HEK293T (cell line): ENCODE measurements around the gene CCDC59.

Experiments used
- CTCF ChIA-PET: fragments of 350-600 bp; formaldehyde crosslinking; extraction: SDS; loops from one replicate; lab custom pipeline; 2021; ENCODE audit warnings: antibody characterized with exemption, inconsistent platforms; lab: Yijun Ruan, JAX
- POLR2A ChIA-PET: fragments of 350-600 bp; formaldehyde crosslinking; extraction: SDS; loops from one replicate; lab custom pipeline; 2020; ENCODE audit warnings: antibody characterized with exemption, inconsistent platforms; lab: Yijun Ruan, JAX
- DNase-seq: peaks from one replicate; pipeline ENCODE4 v3.0.0; 2012; ENCODE audit warnings: mixed read lengths; ENCODE audit errors: extremely low spot score
- ARNT ChIP-seq: fragments of 450-650 bp; IDR thresholded peaks from 2 replicates; pipeline ENCODE4 v1.6.1; 2017; ENCODE audit warnings: mild to moderate bottlenecking
- BHLHE40 ChIP-seq: fragments of 450-650 bp; IDR thresholded peaks from 2 replicates; pipeline ENCODE4 v1.6.1; 2016; ENCODE audit warnings: mild to moderate bottlenecking, moderate library complexity, borderline replicate concordance
- CTBP1 ChIP-seq: fragments of 450-650 bp; IDR thresholded peaks from 2 replicates; pipeline ENCODE4 v1.6.1; 2016; ENCODE audit warnings: borderline replicate concordance
- ELF4 ChIP-seq: fragments of 450-650 bp; IDR thresholded peaks from 2 replicates; pipeline ENCODE4 v1.6.1; 2017; ENCODE audit warnings: antibody characterized with exemption
- FOXA1 ChIP-seq: fragments of 450-650 bp; IDR thresholded peaks from 2 replicates; pipeline ENCODE4 v1.6.1; 2016; ENCODE audit warnings: mild to moderate bottlenecking
- FOXK2 ChIP-seq: fragments of 450-650 bp; IDR thresholded peaks from 2 replicates; pipeline ENCODE4 v1.6.1; 2016; ENCODE audit warnings: mild to moderate bottlenecking
- FOXM1 ChIP-seq: fragments of 450-650 bp; IDR thresholded peaks from 2 replicates; pipeline ENCODE4 v1.6.1; 2017; ENCODE audit warnings: mild to moderate bottlenecking, borderline replicate concordance
- HDGF ChIP-seq: fragments of 450-650 bp; IDR thresholded peaks from 2 replicates; pipeline ENCODE4 v1.6.1; 2017; ENCODE audit warnings: antibody characterized with exemption, borderline replicate concordance
- L3MBTL2 ChIP-seq: fragments of 450-650 bp; conservative IDR thresholded peaks from 2 replicates; pipeline ENCODE4 v1.6.1; 2016; ENCODE audit warnings: mild to moderate bottlenecking
- LEF1 ChIP-seq: fragments of 450-650 bp; IDR thresholded peaks from 2 replicates; pipeline ENCODE4 v1.6.1; 2017; ENCODE audit warnings: mild to moderate bottlenecking, borderline replicate concordance
- NFRKB ChIP-seq: fragments of 450-650 bp; IDR thresholded peaks from 2 replicates; pipeline ENCODE4 v1.6.1; 2016; ENCODE audit warnings: mild to moderate bottlenecking, moderate library complexity
- SP1 ChIP-seq: fragments of 450-650 bp; IDR thresholded peaks from 2 replicates; pipeline ENCODE4 v1.6.1; 2017
- SUZ12 ChIP-seq: fragments of 450-650 bp; IDR thresholded peaks from 2 replicates; pipeline ENCODE4 v1.6.1; 2016; ENCODE audit warnings: mild to moderate bottlenecking
- TARDBP ChIP-seq: fragments of 450-650 bp; IDR thresholded peaks from 2 replicates; pipeline ENCODE4 v1.6.1; 2016
- ZNF384 ChIP-seq: fragments of 450-650 bp; IDR thresholded peaks from 2 replicates; pipeline ENCODE4 v1.6.1; 2016
- TF ChIP-seq, protein P1 (sequence below): fragments of 450-650 bp; IDR thresholded peaks from 2 replicates; pipeline ENCODE4 v1.6.1; 2016

Gene CCDC59

DNA sequence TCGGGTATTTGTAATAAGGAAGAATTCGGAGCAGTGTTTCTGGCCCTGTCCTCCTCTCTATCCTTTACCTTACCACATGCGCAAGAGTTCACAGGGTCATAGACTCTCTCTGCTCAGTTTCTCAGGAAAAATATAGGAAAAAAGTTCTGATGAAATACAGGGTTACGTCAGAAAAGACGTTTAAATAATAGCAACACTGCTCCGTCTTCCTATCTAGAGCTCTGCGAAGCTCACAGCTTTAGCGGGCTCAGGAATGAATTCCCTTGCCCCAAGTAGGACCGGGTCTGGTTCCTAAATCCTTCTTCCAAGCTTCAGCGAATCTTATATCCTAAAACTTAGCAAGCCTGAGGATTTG lies 365 bp downstream of the CCDC59 start:
- ChIA-PET POLR2A (interaction anchor here (1.0 to 1.5 kb wide), 4 partner anchors 9 to 43 kb away, joined by 3 to 4 read pairs (median 4); no protein-coding TSS in a partner anchor), CTCF (interaction anchor here (0.6 kb wide), 1 partner anchor 360 kb away, joined by 3 read pairs; no protein-coding TSS in a partner anchor)
- no peak for DNase-seq
- TF ChIP-seq ARNT (no peak), L3MBTL2 (no peak), BHLHE40 (no peak), SP1 (no peak), CTBP1 (no peak), SUZ12 (no peak), ELF4 (no peak), ZNF384 (no peak), FOXK2 (no peak)

- no peak for DNase-seq
- ChIA-PET POLR2A (interaction anchor here (1.5 kb wide), 1 partner anchor 11 kb away, joined by 3 read pairs; no protein-coding TSS in a partner anchor), CTCF (no interaction called here)
- TF ChIP-seq SUZ12 (no peak), CTBP1 (no peak), ZNF384 (no peak), FOXA1 (no peak), HDGF (no peak), BHLHE40 (no peak), LEF1 (no peak), NFRKB (no peak), SP1 (no peak), ELF4 (no peak), ARNT (no peak), FOXM1 (no peak), TARDBP (no peak), L3MBTL2 (no peak), FOXK2 (no peak)
- TF ChIP-seq, protein P1, sequence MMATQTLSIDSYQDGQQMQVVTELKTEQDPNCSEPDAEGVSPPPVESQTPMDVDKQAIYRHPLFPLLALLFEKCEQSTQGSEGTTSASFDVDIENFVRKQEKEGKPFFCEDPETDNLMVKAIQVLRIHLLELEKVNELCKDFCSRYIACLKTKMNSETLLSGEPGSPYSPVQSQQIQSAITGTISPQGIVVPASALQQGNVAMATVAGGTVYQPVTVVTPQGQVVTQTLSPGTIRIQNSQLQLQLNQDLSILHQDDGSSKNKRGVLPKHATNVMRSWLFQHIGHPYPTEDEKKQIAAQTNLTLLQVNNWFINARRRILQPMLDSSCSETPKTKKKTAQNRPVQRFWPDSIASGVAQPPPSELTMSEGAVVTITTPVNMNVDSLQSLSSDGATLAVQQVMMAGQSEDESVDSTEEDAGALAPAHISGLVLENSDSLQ = no peak
Observed at GRCh38 chr12:82357340-82357739, 847 bp downstream of the CCDC59 start.

- no peak for DNase-seq
- no peak for TF ChIP-seq BHLHE40
- TF ChIP-seq ELF4 = no peak
- TF ChIP-seq HDGF = no peak
- no peak for TF ChIP-seq FOXM1
- TF ChIP-seq SP1 = no peak
- TF ChIP-seq SUZ12 = no peak
- TF ChIP-seq CTBP1 = no peak
- TF ChIP-seq, protein P1 = no peak
- TF ChIP-seq ARNT = no peak
- TF ChIP-seq FOXA1 = no peak
- no peak for TF ChIP-seq NFRKB
- no peak for TF ChIP-seq ZNF384
- TF ChIP-seq LEF1 = no peak
- TF ChIP-seq TARDBP = no peak
- TF ChIP-seq L3MBTL2 = no peak
- TF ChIP-seq FOXK2 = no peak
- ChIA-PET POLR2A (no interaction called here), CTCF (no interaction called here)
Observed at GRCh38 chr12:82351390-82351789, 6.8 kb downstream of the CCDC59 start.

DNA sequence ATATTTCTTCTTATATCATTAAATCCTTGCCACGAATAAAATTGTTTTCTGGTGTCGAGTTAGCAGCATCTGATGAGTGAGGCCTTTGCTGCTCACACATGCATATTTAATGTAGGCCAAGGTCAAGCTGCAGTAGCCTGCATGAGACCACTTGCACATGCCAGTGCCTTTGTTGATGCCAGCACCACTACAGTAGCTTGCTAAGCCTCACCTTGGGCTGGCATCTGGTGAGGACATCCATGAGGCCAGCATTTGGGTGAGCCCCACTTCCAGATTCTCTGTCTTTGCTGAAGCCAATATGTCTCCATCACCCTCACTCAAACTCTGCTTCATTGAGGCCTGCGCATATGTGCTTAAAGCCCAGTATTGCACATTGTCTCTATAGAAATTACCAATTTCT lies 8.0 kb downstream of the CCDC59 start:
- TF ChIP-seq L3MBTL2 = no peak
- no peak for TF ChIP-seq BHLHE40
- no peak for TF ChIP-seq ZNF384
- no peak for TF ChIP-seq FOXA1
- TF ChIP-seq, protein P1 = no peak
- TF ChIP-seq SUZ12 = no peak
- no peak for TF ChIP-seq TARDBP
- no peak for TF ChIP-seq SP1
- TF ChIP-seq FOXM1 = no peak
- no peak for TF ChIP-seq LEF1
- TF ChIP-seq FOXK2 = no peak
- no peak for TF ChIP-seq HDGF
- DNase-seq = no peak
- CTCF ChIA-PET = no interaction called here
- POLR2A ChIA-PET = no interaction called here

GRCh38 chr12:82329508-82329907 lies 28.7 kb downstream of the CCDC59 start:
- ChIA-PET POLR2A (no interaction called here), CTCF (no interaction called here)
- peak; percentile 9 for DNase-seq
- TF ChIP-seq ARNT (no peak), BHLHE40 (no peak), FOXA1 (no peak), FOXK2 (no peak), ELF4 (no peak), HDGF (no peak), LEF1 (no peak), FOXM1 (no peak), ZNF384 (no peak; the same call in 1 of the 2 replicates), NFRKB (no peak)

DNA sequence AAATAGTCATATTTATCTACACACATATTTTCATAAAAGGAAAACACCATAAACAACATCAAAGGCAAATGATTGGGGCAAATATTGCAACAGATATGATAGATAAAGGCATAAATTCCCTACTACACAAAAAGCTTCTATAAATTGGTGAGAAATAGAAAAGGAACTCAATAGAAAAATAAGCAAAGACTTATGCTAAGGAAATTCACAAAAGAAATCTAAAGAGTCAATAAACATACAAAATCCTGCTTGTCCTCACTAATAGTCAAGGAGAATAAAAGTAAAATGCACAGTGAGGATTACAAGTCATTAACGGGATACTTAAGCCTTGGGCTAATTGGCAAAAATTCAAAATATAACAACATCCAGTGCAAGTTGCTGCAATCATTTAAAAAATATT lies 30.3 kb downstream of the CCDC59 start:
- ChIA-PET CTCF (no interaction called here), POLR2A (no interaction called here)
- TF ChIP-seq ARNT = no peak
- no peak for DNase-seq
